Measurements from ENCODE around the gene SBK2.

Gene SBK2

GRCh38 chr19:55544014-55544413 is 7.1 kb upstream of the SBK2 start:
- H3K36me3 ChIP-seq (ENCODE audit: control insufficient read depth, insufficient read depth, low read length) = no peaks in the 10 kb centered on the region
- H3K4me1 ChIP-seq (ENCODE audit: control insufficient read depth, insufficient read depth, low read length, poor library complexity, severe bottlenecking) = peaks cover 22% of the 10 kb centered on the region
- 90 to 91% methylated on average over 12 of the region's 15 CpGs for WGBS, 2 experiments (ENCODE audit: insufficient coverage in 2 of 2)
- no peak overlapping the region for H3K27ac ChIP-seq (ENCODE audit: low read depth, low read length, severe bottlenecking)
- no peak overlapping the region for H3K4me3 ChIP-seq (ENCODE audit: extremely low read depth, insufficient read depth, low read length, poor library complexity, severe bottlenecking)
- H3K9me3 ChIP-seq (ENCODE audit: control insufficient read depth, low read length) = no peaks in the 10 kb centered on the region

GRCh38 chr19:55543567-55543966 is 6.6 kb upstream of the SBK2 start:
- Histone ChIP-seq H3K27ac (ENCODE audit: low read depth, low read length, severe bottlenecking) (no peak overlapping the region), H3K4me1 (ENCODE audit: control insufficient read depth, insufficient read depth, low read length, poor library complexity, severe bottlenecking) (peaks cover 22% of the 10 kb centered on the region), H3K4me3 (ENCODE audit: extremely low read depth, insufficient read depth, low read length, poor library complexity, severe bottlenecking) (no peak overlapping the region), H3K36me3 (ENCODE audit: control insufficient read depth, insufficient read depth, low read length) (no peaks in the 10 kb centered on the region), H3K9me3 (ENCODE audit: control insufficient read depth, low read length) (no peaks in the 10 kb centered on the region)
- WGBS, 2 experiments (ENCODE audit: insufficient coverage in 2 of 2) = 93 to 98% methylated on average over 2 to 4 of the region's 5 CpGs

GRCh38 chr19:55542292-55542855 is 5.4 kb upstream of the SBK2 start:
- no peaks in the 10 kb centered on the region for H3K36me3 ChIP-seq (ENCODE audit: control insufficient read depth, insufficient read depth, low read length)
- no peaks in the 10 kb centered on the region for H3K9me3 ChIP-seq (ENCODE audit: control insufficient read depth, low read length)
- H3K4me3 ChIP-seq (ENCODE audit: extremely low read depth, insufficient read depth, low read length, poor library complexity, severe bottlenecking) = no peak overlapping the region
- H3K27ac ChIP-seq (ENCODE audit: low read depth, low read length, severe bottlenecking) = no peak overlapping the region
- 81 to 86% methylated on average over 4 to 7 of the region's 7 CpGs for WGBS, 2 experiments (ENCODE audit: insufficient coverage in 2 of 2)
- peaks cover 23% of the 10 kb centered on the region for H3K4me1 ChIP-seq (ENCODE audit: control insufficient read depth, insufficient read depth, low read length, poor library complexity, severe bottlenecking)

GRCh38 chr19:55541091-55541490 is 4.2 kb upstream of the SBK2 start:
- no peak overlapping the region for H3K27ac ChIP-seq (ENCODE audit: low read depth, low read length, severe bottlenecking)
- no peak overlapping the region for H3K4me3 ChIP-seq (ENCODE audit: extremely low read depth, insufficient read depth, low read length, poor library complexity, severe bottlenecking)
- no peaks in the 10 kb centered on the region for H3K9me3 ChIP-seq (ENCODE audit: control insufficient read depth, low read length)
- WGBS, 2 experiments (ENCODE audit: insufficient coverage in 2 of 2) = 87 to 91% methylated on average over 14 to 19 of the region's 19 CpGs
- peaks cover 16% of the 10 kb centered on the region for H3K4me1 ChIP-seq (ENCODE audit: control insufficient read depth, insufficient read depth, low read length, poor library complexity, severe bottlenecking)
- no peaks in the 10 kb centered on the region for H3K36me3 ChIP-seq (ENCODE audit: control insufficient read depth, insufficient read depth, low read length)

- H3K27ac ChIP-seq (ENCODE audit: low read depth, low read length, severe bottlenecking) = no peak overlapping the region
- no peak overlapping the region for H3K4me3 ChIP-seq (ENCODE audit: extremely low read depth, insufficient read depth, low read length, poor library complexity, severe bottlenecking)
- 69 to 76% methylated on average over 9 to 10 of the region's 10 CpGs for WGBS, 2 experiments (ENCODE audit: insufficient coverage in 2 of 2)
- no peaks in the 10 kb centered on the region for H3K36me3 ChIP-seq (ENCODE audit: control insufficient read depth, insufficient read depth, low read length)
- H3K4me1 ChIP-seq (ENCODE audit: control insufficient read depth, insufficient read depth, low read length, poor library complexity, severe bottlenecking) = peaks cover 12% of the 10 kb centered on the region
- no peaks in the 10 kb centered on the region for H3K9me3 ChIP-seq (ENCODE audit: control insufficient read depth, low read length)
Observed at GRCh38 chr19:55540619-55541018, 3.7 kb upstream of the SBK2 start.

- H3K9me3 ChIP-seq (ENCODE audit: control insufficient read depth, low read length) = no peaks in the 10 kb centered on the region
- no peaks in the 10 kb centered on the region for H3K36me3 ChIP-seq (ENCODE audit: control insufficient read depth, insufficient read depth, low read length)
- no peak overlapping the region for H3K27ac ChIP-seq (ENCODE audit: low read depth, low read length, severe bottlenecking)
- H3K4me1 ChIP-seq (ENCODE audit: control insufficient read depth, insufficient read depth, low read length, poor library complexity, severe bottlenecking) = peaks cover 7% of the 10 kb centered on the region
- 90 to 94% methylated on average over 33 of the region's 33 CpGs for WGBS, 2 experiments (ENCODE audit: insufficient coverage in 2 of 2)
- H3K4me3 ChIP-seq (ENCODE audit: extremely low read depth, insufficient read depth, low read length, poor library complexity, severe bottlenecking) = no peak overlapping the region
Observed at GRCh38 chr19:55539090-55539984, 2.4 kb upstream of the SBK2 start.

- H3K4me3 ChIP-seq (ENCODE audit: extremely low read depth, insufficient read depth, low read length, poor library complexity, severe bottlenecking) = no peak overlapping the region
- no peaks in the 10 kb centered on the region for H3K36me3 ChIP-seq (ENCODE audit: control insufficient read depth, insufficient read depth, low read length)
- peaks cover 7% of the 10 kb centered on the region for H3K4me1 ChIP-seq (ENCODE audit: control insufficient read depth, insufficient read depth, low read length, poor library complexity, severe bottlenecking)
- H3K9me3 ChIP-seq (ENCODE audit: control insufficient read depth, low read length) = no peaks in the 10 kb centered on the region
- WGBS, 2 experiments (ENCODE audit: insufficient coverage in 2 of 2) = 65 to 87% methylated on average over 3 to 4 of the region's 5 CpGs
- H3K27ac ChIP-seq (ENCODE audit: low read depth, low read length, severe bottlenecking) = no peak overlapping the region
Observed at GRCh38 chr19:55538132-55538531, 1.2 kb upstream of the SBK2 start.

- H3K27ac ChIP-seq (ENCODE audit: low read depth, low read length, severe bottlenecking) = no peak overlapping the region
- no peaks in the 10 kb centered on the region for H3K9me3 ChIP-seq (ENCODE audit: control insufficient read depth, low read length)
- peaks cover 7% of the 10 kb centered on the region for H3K4me1 ChIP-seq (ENCODE audit: control insufficient read depth, insufficient read depth, low read length, poor library complexity, severe bottlenecking)
- WGBS, 2 experiments (ENCODE audit: insufficient coverage in 2 of 2) = 57 to 58% methylated on average over 3 to 4 of the region's 5 CpGs
- H3K36me3 ChIP-seq (ENCODE audit: control insufficient read depth, insufficient read depth, low read length) = no peaks in the 10 kb centered on the region
- no peak overlapping the region for H3K4me3 ChIP-seq (ENCODE audit: extremely low read depth, insufficient read depth, low read length, poor library complexity, severe bottlenecking)
Observed at GRCh38 chr19:55537741-55538111, 793 bp upstream of the SBK2 start.

- WGBS, 2 experiments (ENCODE audit: insufficient coverage in 2 of 2) = 94 to 96% methylated on average over 2 to 11 of the region's 11 CpGs
- H3K4me3 ChIP-seq (ENCODE audit: extremely low read depth, insufficient read depth, low read length, poor library complexity, severe bottlenecking) = no peak overlapping the region
- peaks cover 7% of the 10 kb centered on the region for H3K4me1 ChIP-seq (ENCODE audit: control insufficient read depth, insufficient read depth, low read length, poor library complexity, severe bottlenecking)
- no peaks in the 10 kb centered on the region for H3K36me3 ChIP-seq (ENCODE audit: control insufficient read depth, insufficient read depth, low read length)
- H3K9me3 ChIP-seq (ENCODE audit: control insufficient read depth, low read length) = no peaks in the 10 kb centered on the region
- H3K27ac ChIP-seq (ENCODE audit: low read depth, low read length, severe bottlenecking) = no peak overlapping the region
Observed at GRCh38 chr19:55536366-55536765, 567 bp downstream of the SBK2 start.

GRCh38 chr19:55535965-55536350 is 975 bp downstream of the SBK2 start:
- peaks cover 7% of the 10 kb centered on the region for H3K4me1 ChIP-seq (ENCODE audit: control insufficient read depth, insufficient read depth, low read length, poor library complexity, severe bottlenecking)
- H3K4me3 ChIP-seq (ENCODE audit: extremely low read depth, insufficient read depth, low read length, poor library complexity, severe bottlenecking) = no peak overlapping the region
- no peak overlapping the region for H3K27ac ChIP-seq (ENCODE audit: low read depth, low read length, severe bottlenecking)
- no peaks in the 10 kb centered on the region for H3K36me3 ChIP-seq (ENCODE audit: control insufficient read depth, insufficient read depth, low read length)
- no peaks in the 10 kb centered on the region for H3K9me3 ChIP-seq (ENCODE audit: control insufficient read depth, low read length)
- 95 to 96% methylated on average over 22 of the region's 22 CpGs for WGBS, 2 experiments (ENCODE audit: insufficient coverage in 2 of 2)
